ENCODE measurements around the gene NAMPT. TPM values are rescaled to one million over a fixed set of nuclear protein-coding genes. Genes with fewer than 3 reads are reported as not detected.
"Not testable (repeated sequence)": the region's sequence is repeated elsewhere in the genome, so short reads cannot be mapped to it uniquely, and the experiment has no call there.

NAMPT gene
- total RNA-seq, 1 experiment from 2014 or later: 33.4 TPM

DNA sequence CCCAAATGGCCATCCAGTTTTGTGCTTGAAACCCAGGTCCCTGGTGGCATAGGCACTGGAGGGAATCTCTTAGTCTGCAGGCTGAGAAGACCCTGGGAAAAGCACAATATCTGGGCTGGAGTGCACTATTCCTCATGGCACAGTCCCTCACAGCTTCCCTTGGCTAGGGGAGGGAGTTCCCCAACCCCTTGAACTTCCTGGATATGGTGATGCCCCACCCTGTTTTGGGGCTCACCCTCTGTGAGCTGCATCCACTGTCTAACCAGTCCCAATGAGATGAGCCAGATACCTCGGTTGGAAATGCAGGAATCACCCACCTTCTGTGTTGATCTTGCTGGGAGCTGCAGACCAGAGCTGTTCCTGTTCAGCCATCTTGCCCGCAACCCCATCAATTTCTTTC lies 19.8 kb upstream of the NAMPT start:
- DNase-seq (ENCODE audit: low spot score): no peak

DNA sequence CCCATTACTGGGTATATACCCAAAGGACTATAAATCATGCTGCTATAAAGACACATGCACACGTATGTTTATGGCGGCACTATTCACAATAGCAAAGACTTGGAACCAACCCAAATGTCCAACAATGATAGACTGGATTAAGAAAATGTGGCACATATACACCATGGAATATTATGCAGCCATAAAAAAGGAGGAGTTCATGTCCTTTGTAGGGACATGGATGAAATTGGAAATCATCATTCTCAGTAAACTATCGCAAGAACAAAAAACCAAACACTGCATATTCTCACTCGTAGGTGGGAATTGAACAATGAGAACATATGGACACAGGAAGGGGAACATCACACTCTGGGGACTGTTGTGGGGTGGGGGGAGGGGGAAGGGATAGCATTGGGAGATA lies 13.8 kb upstream of the NAMPT start:
- not testable (repeated sequence) for DNase-seq (ENCODE audit: low spot score)

DNA sequence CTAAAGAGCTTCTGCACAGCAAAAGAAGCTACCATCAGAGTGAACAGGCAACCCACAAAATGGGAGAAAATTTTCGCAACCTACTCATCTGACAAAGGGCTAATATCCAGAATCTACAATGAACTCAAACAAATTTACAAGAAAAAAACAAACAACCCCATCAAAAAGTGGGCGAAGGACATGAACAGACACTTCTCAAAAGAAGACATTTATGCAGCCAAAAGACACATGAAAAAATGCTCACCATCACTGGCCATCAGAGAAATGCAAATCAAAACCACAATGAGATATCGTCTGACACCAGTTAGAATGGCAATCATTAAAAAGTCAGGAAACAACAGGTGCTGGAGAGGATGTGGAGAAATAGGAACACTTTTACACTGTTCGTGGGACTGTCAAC lies 13.4 kb upstream of the NAMPT start:
- not testable (repeated sequence) for DNase-seq (ENCODE audit: low spot score)

DNA sequence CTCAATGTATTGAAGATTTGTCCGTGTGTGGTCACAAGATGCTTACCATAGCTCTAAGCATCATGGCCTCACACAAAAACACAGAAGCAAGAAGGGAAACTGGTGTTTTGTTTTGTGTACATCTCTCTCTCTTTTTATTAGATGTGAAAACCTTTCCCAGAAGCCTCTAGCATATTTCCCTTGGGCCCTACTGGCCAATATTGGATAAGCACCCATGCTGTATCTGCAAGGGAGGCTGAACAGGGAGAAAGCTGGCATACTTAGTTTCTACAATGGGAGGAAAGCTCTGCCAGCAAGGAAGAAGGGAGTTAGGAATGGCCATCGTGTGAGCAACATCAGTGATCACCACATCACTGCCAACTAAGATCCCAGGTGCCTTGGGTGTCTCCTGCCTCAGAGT lies 9.6 kb upstream of the NAMPT start:
- DNase-seq (ENCODE audit: low spot score): peak; percentile 16

DNA sequence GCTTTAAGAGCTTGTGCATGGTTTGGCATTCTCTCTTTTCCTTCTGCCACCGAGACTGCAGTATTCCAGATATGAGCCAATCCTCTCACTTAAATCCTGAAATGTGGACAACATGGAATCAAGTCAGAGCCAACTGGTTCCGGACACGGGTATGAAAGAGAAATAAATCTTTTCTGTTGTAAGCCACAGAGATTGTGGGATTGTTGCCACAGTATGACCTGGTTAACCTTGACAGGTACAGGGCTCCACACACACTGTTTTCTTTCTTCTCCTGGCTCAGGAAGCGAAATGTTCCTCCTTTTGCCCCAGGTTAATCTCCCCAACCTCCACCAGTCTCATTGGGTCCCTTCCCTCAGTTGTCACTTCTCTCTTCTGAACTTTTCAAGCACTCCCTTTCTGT lies 6.5 kb upstream of the NAMPT start:
- DNase-seq (ENCODE audit: low spot score): no peak

DNA sequence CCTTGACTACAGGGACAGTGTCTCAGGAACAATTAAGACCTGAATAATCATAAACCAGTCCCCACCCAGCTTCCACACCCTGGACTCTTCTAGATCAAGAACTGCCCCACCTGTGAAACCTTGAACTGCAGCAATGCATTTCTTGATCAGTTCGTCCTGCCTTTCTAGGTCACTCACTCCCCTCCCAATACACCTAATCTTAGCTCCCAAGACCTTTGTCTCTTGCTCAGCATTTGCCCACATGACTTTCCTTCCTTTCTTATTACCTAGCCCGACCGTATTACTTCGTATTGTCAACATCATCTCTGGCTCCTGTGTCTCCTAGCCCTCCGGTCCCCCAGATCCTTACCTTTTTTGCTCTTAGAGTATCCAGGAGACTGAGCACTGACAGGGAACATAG lies 5.5 kb upstream of the NAMPT start:
- peak; percentile 43 for DNase-seq (ENCODE audit: low spot score)

DNA sequence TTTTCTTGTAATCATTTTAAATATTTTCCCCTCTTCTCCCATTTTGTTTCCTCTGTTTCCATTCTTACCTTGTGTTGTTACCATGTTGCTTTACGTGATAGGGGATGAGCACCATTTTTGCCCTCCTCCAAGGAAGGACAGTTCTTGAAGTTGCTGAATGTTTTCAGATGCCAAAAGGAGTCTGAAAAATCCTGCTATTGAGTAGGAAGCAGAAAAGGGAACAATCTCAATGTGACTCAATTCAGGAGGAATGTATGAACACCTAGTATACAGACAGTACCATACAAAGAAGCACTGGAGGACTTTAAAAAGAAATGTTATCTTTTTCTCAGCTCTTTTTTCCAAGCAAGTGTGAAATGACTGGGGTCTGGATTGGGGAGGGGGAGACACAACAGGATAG lies 5.1 kb upstream of the NAMPT start:
- no peak for DNase-seq (ENCODE audit: low spot score)

DNA sequence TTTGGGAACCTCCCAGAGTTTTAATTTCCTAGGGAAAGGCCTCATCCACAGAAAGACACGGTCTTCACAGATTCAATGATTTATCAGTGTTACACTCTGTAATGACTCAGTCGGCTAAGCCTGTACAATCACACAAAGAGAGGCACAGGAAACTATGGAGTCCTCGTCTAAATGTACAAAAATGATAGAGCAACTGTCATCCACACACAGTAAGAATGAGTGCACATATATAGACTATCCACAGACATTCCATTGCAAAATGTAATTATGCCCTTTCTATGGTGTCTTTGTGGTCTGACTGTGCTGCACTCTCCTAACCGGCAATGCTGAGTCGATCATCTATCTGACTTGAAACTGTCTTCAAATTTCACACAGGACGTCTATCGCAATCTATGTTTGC lies 3.5 kb upstream of the NAMPT start:
- DNase-seq (ENCODE audit: low spot score): no peak

DNA sequence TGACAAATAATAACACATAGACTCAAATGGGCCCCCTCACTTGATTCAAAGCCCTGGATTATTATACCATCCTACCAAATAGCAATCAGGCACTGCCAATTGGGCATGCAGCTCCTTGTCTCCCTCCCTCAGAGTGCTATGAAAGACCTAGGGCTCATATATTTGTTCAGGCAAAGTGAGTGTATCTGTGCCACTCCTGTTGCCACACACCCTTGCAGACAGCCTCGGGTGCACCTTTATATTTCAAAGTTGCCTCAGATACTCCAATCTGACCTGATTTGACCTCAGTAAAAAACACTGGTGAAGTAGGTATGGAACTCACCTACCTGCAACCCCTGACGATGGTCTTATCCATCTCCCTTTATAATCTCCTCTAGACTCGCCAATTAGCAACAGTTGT lies 3.0 kb upstream of the NAMPT start:
- DNase-seq (ENCODE audit: low spot score): no peak

DNA sequence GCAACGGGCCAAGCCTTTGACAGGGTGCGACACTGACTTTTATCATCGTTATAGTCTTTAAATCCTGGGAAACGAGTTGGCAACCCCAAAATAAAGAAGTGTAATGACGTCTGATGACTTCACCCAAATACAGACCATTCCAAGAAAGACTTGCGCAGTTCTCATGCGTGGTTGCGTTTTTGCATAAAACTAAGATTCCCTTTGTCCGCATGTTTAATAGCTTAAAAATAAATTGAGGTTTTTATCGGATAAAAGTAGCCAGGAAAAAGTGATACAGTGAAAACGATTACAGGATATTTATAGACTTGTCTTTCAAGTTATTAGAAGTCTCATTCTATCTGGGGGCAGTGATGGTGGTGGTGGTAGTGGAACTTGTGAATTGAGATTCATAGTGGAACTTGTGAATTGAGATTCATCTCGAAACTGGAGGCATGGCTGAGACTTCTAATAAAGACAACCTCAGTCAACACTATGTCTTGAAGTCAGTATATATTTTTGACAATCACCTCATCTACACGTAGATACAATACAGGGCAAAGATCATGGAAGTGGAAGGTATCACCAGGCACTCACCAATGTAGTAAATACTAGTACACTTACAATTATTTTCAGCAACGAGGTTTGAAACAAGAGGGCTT lies 1.2 kb upstream of the NAMPT start:
- DNase-seq (ENCODE audit: low spot score): peak; percentile 25

DNA sequence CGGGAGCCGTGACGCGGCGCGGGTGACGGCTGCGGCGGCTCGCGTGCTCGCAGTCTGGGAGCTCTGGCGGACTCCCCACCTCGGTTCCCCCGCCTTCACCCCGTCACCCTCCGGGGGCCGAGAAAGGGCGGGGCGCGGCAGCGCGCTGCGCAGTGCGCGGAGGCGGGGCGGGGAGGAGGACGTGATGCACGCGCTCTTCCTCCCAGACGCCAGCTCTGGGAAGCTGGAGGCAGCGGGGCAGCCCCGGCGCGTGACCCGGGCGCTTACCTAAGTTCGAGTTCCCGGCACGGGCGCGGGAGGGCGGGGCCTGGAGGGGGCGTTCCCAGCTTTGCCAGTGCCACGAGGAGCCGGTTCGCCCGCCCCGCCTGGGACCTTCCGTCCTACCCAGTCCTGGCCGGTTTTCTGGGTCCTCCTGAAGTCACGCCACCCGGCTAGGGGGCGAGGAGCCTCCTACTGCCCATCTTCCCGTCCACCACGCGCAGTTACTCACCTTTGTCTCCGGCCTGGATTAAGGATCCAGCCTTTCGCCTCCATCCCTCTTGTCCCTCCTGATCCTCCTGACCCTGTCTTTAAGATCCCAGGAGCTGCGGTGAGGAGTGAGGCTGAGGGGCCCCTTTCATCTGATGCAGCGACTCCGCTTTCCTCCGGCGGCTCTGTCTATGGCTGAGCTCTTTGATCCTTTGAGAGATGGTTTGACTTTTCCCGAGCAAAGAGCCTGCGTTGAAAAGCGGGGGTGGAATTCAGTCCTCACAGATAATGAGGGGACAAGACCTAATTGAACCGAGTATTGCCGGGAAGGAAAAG lies 470 bp upstream of the NAMPT start:
- DNase-seq (ENCODE audit: low spot score): peak; percentile 99

DNA sequence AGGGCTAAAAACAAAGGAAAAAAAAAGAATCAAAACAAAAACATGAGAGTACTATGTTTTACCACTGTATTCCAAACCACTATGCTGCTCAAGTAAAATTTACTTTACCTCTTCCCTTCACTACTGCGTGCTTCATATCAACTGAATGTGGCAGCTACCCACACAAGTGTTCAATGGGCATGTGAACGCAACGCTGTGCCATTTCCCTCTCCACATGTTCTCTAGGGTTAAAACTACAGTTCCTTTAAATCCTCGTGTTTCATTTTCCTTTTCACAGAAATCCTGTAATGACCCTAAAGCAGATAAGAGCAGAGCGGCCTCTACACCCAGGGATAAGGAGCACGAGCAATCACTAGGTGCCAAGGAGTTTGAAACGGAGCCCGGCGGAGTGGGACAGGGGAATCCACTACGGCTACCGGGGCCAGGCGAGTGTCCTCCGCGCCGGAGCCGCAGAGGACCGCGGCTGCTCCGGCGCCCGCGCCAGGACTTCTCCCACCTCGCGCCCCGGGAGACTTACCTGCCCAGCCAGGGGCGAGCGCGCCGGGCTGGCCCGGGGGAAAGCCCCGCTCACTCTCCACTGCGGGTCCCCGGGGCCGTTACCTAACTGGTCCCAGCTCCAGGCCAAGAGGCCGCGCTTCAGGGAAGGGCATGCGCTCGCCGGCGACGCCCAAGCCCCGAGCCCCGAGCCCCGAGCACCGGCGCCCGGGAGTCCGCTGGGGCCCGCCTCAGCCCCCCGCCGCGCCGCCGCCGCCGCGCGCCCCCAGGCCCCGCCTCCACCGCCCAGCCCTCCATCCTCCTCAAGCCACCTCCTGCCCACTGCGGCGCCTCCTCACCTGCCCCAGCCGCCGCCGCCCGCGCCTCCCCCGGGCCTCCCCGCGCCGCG lies 711 bp downstream of the NAMPT start:
- DNase-seq (ENCODE audit: low spot score): peak; percentile 82

DNA sequence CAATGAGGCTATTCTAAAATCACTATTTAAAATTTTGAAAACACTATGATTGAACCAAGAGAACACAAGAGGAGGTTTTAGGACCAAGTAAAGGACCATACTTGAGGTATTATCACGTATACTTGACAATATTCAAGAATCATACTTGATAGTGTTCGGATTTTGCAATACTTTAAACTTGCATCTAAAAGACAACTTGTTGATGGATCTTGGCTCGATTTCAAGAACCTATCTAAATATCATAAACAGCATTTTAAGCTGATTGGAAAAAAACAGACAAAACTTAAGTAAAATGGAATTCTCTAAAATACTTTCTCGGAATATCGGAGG lies 1.3 kb downstream of the NAMPT start:
- peak; percentile 33 for DNase-seq (ENCODE audit: low spot score)

DNA sequence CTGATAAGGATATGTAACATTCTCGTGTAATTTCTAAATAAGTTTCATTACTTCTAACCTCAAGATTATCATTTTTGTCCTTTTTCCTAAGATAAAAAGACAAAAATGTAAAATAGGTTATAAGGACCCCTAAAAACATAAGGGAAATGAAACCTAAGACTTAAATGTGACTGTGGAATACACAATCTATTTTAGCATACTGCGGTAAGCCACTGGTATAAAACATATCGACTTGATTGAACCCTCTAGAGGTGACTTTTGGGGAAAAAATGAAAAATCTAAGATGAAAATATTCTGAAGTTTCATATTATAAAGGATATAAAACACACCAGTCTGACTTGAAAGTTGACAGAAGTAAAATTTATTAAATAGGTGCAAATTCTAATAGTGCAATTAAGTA lies 1.9 kb downstream of the NAMPT start:
- DNase-seq (ENCODE audit: low spot score): no peak

DNA sequence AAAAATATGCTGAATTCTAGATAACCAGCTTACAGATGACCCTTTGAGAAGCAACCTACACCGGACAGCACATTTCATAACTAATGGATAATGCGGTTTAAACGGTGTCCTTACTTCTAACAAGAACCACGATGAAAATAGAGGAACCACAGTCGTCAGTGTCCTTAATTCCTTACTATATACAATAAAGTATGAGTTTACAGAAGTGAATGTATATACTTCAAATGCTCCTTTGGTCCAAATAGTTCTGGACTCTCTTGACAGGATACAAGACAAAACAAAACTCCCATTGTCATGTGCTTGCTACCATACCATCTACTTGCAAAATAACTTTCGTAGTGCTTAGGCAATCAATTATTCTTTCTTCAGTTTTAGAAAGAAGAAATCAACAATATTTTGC lies 2.4 kb downstream of the NAMPT start:
- DNase-seq (ENCODE audit: low spot score): no peak

DNA sequence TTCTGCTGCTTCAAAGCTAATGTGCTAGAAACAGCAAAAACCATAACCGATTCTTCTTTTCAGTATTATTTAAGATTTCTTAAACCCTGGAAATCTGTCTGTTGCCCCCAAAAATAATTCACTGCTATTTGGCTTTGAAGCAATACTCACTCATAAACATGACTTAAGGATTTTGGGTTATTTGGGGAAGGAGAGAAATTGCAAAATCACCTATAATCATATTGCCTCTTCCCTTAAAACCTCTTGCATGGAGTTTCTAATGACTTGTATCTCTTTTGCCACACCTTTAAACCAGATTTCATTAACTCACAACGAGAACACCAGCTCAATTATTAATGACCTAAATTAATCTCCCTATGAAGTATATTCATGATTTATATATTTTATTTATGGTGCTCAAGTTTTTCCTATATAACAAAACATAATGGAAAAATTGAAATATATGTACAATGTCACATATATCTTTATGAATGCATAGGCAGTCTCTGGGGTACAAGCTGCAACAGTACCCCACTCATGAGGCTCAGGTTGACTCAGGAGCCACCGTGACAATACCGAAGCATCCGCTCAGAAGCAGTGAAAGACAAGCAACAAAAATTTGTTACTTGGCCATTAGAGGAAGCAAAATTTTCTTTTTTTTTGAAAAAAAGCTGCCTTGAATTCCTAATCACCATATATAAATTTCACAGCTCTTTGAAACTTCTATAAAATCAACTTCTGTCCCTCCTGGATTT lies 3.0 kb downstream of the NAMPT start:
- no peak for DNase-seq (ENCODE audit: low spot score)

DNA sequence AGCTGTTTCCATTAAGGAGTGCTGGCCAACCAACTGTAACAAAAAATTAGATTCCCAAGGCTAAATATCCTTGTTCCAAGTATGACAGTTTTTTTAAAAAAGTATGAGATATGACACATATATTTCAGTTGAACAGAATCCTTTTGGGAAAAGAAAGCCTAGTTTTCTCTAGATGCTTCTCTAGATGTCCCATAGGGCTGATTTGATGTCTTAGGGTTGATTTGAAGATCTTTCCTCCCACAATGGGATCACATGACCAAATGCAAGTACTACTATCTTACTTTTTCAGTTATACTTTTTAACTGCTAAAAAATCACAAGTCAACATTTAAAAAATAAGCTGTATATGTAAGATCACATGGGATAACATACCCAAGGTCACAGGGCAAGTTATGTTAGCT lies 3.7 kb downstream of the NAMPT start:
- no peak for DNase-seq (ENCODE audit: low spot score)

DNA sequence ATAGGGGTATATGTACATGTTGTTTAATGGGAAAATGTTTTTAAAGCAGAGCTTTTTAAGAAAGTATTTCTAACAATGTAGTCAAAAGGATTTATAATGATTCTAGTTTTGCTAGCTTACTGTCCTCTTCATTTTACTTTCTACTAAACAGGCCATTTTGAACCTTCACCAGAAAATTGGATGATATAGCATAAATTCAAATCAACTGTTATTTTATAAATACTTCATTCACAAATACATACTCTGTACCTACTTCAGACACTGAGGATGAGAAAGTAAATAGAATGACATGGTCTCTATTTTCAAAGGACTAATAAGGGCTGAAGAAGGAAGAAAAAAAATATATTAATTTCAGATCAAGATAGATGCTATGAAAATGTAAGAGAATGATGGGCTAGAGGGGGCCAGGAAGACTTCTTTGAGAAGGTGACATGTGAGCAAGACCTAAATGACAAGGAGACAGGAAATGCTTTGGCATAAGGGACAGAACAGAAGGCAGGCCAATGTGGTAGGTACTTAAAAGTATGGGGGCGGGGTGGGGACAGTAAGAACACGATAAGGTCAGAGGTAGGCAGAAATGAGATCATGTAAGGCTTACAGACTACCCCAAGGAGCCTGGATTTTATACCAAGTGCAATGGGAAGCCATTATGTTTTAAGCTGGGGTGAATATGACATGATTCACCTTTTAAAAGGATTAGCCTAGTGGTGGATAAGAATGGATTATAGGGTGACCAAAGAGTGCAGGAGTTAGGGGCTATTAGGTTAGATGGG lies 5.2 kb downstream of the NAMPT start:
- DNase-seq (ENCODE audit: low spot score): no peak

DNA sequence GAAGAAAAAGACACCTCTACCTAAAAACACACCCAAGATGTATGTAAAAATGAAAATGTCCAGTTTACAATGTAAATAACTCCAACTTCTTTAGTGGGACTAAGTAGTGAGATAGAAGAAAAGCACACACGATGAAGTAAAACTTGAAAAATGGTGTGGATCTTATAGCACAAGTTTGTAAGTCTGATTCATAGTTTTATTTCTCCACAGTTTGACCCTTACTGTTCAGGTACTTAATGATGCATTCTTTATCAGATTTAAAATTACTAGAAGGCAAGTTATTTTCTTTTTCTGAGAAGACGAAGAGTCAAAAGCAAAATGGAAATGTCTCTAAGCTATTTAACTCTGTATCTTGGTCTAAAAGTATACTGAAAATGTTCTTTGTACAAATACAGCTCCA lies 6.1 kb downstream of the NAMPT start:
- DNase-seq (ENCODE audit: low spot score): no peak

DNA sequence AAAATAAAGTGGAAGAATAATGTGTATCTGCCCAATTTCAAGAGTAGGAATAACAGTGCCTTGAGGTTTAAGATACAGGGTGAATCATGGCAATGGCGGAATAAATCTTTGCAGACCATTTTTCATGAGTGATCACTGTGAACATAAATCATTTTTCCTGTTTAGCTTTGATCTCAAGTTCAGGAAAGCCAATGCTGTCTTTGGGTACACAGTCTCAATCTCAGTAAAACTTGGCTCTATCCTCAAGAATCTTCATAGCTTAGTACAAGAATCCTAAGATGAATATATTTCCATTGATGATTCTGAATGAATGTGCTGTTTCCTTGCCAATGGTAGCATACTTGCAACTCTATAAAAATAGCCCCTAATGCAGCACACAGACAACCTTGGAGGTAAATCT lies 6.8 kb downstream of the NAMPT start:
- DNase-seq (ENCODE audit: low spot score): no peak

DNA sequence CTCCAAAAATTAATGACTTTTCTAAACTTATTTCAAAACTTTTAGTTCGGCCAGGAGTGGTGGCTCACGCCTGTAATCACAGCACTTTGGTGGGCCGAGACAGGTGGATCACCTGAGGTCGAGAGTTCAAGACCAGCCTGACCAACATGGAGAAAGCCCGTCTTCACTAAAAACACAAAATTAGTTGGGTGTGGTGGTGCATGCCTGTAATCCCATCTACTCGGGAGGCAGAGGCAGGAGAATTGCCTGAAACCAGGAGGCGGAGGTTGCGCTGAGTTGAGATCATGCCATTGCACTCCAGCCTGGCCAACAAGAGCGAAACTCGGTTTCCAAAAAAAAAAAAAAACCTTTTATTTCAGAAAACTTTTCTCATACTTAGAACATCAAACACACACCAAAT lies 8.3 kb downstream of the NAMPT start:
- DNase-seq (ENCODE audit: low spot score): no peak

All from HT-29 (cell line).